ENCODE measurements around the gene NDUFS6. TPM values are rescaled to one million over a fixed set of nuclear protein-coding genes. Genes with fewer than 3 reads are reported as not detected.
A peak's percentile ranks its signal among the peaks of the same experiment; 100 is the strongest.
"Not testable (repeated sequence)": the region's sequence is repeated elsewhere in the genome, so short reads cannot be mapped to it uniquely, and the experiment has no call there.

Gene NDUFS6
- total RNA-seq, 1 experiment from 2014 or later: 88.0 TPM

DNA sequence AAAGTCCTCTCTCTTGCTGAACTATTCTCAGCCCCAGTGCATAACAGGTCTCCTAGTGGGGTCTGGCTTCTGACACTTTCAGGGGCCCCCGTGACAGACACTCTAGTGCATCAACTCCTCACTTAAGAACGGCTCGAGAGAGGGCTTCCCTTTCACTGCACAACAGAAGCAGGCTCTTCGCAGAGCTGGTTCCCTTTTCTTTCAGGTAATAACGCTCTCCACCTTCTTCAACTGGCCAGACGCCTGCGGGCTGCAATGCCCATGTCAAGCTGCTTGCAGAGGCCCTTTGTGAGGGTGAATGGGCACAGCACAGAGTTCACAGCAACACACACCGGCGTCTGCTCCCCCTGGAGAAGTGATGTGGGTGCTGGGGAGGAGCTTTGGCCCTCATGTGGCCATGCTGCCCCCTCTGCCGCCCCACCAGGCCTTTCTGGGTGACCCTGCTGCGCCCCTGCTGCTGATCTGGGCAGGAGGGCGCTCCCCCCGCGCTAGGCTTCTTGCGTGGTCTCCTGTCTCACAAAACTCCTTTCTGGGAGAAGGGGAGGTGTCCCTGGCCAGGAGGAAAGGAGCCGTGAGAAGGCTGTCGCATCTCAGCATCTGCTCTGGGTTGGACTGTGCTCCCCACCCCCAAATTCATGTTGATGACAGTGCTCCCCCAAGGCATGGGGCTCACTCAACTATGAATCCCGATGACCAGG is 4.0 kb upstream of the NDUFS6 start:
- DNase-seq (ENCODE audit: low spot score): no peak

DNA sequence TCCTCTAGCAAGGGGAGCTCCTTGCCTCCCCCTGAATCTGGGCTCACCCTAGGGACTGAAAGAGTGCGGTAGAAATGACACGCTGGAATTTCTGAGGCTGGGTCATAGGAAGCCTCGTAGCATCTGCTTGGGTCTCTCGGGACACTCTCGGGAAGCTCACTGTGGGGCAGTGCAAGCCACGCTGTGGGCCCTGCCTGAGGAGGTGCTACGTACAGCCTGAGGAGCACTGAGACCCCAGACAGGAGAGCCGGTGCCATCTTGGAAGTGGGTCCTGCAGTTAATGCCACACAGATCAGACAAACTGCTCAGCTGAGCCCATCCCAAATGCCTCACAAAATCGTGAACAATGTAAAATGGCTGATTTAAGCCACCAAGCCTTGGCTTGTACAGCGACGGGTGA is 3.4 kb upstream of the NDUFS6 start:
- DNase-seq (ENCODE audit: low spot score): no peak

DNA sequence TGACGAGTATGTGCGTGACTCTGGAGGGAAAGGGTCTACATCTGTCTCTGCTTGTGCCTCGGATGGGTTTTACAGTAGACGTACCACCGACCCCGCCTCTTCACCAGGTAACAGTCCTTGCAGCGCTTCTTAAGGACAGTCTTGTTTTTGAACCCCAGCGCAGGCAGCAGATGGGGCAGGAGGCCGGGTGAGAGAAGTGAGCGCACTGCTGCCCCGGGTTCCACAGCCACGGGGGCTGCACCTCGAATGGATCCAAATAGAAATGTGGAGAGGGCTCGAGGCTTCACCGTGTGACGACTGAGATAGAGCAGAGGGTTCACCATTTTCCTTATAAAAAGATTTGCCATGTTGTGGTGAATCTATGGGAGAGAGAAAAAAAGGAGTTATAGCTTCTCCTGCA is 2.6 kb upstream of the NDUFS6 start:
- DNase-seq (ENCODE audit: low spot score): not testable (repeated sequence)

GRCh38 chr5:1799110-1799601 is 2.1 kb upstream of the NDUFS6 start:
- no peak for DNase-seq (ENCODE audit: low spot score)

DNA sequence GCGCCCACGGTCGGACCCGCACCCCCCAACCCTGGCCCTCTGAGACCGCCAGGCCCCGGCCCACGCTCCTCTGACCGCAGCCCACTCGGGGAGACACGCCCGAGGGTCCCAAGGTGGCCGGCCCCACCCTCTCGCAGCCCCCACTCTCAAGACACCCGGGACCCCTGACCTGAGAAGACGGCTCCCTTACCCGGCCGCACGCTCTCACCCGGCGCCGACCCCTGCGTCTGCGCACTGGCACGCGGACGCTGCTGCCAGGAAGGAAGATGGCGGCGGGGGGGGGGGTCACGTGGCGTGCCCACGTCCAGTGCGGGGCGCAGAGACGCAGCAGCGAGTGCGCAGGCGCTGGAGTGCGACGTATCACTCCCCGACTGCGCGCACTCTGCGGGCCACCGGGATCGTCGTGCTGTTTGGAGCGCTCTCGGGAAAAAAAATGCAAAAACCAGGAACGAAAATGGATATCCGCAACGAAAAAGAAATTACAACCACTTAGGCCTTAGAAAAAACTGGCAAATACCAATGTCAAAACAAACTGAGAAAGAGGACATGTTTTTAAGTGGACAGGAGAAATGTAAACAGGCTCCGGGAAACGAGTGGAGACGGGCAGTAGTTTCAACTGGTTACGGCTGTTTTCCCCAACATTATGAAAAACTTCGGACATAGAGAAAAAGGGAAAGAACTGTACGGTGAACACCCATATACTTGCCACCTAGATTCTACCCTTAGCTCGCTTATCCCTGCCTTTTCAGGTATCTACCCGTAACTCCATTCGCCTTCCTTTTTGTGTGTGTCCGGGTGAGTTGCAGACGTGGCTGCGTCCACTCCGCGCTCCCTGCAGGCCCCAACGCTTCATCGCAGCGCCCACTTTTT is 1.4 kb upstream of the NDUFS6 start, which contains the start of gene MRPL36:
MRPL36 (minus strand) TSS at position 236 of the 870 bp plus-strand sequence. CDS start 902 bp downstream, outside the sequence.
- DNase-seq (ENCODE audit: low spot score): peak; percentile 91

- DNase-seq (ENCODE audit: low spot score): no peak
These were observed 560 bp upstream of the NDUFS6 start for GRCh38 chr5:1800472-1801221.

DNA sequence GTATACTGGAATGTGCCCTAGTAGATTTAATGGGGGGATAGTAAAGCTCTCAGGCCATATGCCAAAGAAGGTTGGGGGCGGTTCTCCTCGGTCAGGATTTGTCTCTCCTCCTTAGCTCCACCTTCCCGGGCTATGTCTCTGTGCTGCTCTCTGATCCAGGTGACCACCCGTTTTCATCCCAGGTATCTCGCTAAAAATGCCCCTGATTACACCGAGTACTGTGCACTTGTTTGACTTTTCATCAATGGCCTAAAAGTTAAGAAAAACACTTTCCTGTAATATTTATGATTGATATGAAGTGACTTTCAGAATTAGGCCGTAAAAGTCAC is 724 bp downstream of the NDUFS6 start:
- no peak for DNase-seq (ENCODE audit: low spot score)

GRCh38 chr5:1803192-1803591 is 2.0 kb downstream of the NDUFS6 start:
- DNase-seq (ENCODE audit: low spot score): no peak

DNA sequence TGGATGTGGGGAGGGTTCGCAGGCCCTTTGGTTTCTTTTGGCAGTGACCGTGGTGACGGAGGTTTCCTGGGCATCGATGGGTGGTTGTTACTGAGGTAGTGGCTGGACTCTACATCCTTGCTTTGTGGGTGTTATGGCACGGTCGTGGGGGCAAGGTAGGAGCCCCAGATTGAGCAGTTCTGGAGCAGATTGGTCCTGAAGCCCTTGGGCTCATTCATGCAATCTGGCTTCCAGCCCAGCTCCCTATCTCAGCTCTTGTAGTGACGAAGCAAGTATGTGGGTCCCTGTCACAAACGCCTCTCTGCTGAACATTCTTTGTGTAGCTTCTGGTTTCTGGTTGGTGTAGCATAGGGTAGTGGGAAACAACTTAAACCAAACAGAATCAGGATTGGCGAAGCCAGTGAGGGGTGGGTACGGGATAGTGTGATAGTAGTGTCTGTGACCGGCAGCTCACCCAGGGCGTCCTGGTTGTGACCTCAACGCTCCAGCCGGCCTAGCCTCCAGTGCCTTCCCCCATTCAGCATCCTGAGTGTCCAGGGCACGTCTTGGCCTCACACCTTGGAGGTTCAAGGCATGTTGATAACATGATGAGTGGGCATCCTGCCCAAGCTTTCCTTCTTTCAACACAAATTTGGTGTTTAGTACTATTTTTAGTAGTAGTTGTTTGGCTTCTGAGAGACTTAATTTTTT is 2.9 kb downstream of the NDUFS6 start:
- no peak for DNase-seq (ENCODE audit: low spot score)

GRCh38 chr5:1805326-1805725 is 4.1 kb downstream of the NDUFS6 start:
- no peak for DNase-seq (ENCODE audit: low spot score)

- no peak for DNase-seq (ENCODE audit: low spot score)
These were observed 4.5 kb downstream of the NDUFS6 start for GRCh38 chr5:1805736-1806135.

DNA sequence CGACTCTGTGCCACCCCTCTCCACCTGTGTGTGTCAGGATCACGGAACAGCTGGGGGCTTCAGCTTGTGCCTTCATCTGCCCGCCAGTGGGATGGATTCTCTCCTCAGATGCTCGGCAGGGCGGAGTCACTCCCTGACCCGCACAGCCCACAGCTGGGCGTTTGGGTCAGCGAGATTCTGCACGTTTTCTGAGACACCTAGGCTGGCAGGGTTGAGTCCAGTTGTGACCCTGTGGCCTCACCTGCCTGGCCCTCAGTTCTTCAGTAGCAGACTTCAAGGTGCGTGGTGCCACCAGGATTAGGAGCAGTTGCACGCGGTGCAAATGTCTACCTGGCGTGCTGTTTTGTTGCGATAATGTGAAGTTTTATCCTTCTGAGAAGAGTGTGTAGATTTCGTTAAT is 5.0 kb downstream of the NDUFS6 start:
- DNase-seq (ENCODE audit: low spot score): no peak

- no peak for DNase-seq (ENCODE audit: low spot score)
These were observed 5.8 kb downstream of the NDUFS6 start for GRCh38 chr5:1806974-1807373.

GRCh38 chr5:1807451-1808185 is 6.4 kb downstream of the NDUFS6 start:
- no peak for DNase-seq (ENCODE audit: low spot score)

DNA sequence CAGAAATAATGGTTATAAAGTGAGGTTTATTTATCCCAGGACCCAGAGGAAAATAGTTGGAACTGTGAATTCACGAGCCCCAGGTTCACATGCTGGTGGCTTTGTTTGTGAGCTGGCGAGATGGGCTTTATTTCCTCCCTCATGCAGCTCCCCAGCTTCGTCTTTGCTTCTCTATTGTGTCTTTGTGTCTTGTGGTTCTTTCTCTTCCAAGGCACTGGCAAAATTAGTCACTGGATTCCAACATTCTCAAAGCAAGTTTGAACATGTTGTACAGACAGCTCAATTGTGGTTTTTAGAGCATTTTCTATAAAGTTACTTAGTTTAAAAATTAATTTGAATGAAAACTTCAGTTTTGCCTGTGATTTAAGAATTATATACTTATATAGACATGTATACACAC is 7.2 kb downstream of the NDUFS6 start:
- no peak for DNase-seq (ENCODE audit: low spot score)

DNA sequence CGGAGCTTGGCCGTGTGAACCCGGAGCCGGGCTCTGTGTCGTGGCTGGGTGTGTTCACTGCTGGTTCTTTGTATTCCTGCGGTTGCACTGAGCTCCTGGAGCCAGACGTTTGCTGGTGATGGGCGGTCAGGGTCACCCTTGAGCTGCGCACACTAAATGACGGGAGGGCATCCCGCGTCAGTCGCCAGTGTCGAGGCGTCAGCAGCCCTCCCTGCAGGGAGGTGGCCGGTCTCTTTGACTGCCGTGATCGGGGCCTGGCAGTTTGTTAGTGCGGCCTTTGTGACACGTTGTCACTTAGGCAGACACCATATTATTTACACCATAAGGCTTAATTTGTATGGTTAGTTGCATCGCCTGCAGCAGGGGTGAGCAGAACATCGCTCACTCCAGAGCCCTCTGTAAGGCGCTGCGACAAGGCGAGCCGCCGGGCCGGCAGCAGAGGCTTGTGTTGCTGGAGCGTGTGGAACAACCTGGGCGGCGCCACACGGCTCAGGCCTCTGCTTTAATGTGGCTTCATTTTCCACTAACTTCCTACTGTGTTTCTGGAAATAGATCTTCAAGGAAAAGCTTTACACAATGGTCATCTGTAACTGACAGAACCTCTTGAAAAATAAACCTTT is 8.3 kb downstream of the NDUFS6 start:
- DNase-seq (ENCODE audit: low spot score): no peak

DNA sequence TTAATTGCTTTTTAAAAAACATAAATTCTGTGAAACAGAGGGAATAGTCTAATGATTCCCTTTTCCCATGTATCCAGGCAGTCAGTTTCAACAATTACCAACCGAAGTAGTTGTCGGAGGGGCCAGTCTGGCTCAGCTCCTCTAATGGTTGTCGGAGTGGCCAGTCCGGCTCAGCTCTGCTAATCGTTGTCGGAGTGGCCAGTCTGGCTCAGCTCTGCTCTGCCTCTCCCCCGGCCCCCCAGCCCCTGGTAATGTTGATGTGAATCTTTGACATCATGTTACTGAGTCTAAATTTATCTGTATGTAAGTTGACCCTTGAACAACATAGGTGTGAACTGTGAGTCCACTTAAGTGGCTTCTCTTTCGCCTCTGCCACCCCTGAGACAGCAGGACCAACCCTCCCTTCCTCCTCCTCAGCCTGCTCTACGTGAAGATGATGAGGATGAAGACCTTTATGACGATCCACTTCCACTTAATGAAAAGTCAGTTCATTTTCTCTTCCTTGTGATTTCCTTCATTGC is 9.4 kb downstream of the NDUFS6 start:
- DNase-seq (ENCODE audit: low spot score): no peak

- no peak for DNase-seq (ENCODE audit: low spot score)
These were observed 13.2 kb downstream of the NDUFS6 start for GRCh38 chr5:1814183-1815020.

DNA sequence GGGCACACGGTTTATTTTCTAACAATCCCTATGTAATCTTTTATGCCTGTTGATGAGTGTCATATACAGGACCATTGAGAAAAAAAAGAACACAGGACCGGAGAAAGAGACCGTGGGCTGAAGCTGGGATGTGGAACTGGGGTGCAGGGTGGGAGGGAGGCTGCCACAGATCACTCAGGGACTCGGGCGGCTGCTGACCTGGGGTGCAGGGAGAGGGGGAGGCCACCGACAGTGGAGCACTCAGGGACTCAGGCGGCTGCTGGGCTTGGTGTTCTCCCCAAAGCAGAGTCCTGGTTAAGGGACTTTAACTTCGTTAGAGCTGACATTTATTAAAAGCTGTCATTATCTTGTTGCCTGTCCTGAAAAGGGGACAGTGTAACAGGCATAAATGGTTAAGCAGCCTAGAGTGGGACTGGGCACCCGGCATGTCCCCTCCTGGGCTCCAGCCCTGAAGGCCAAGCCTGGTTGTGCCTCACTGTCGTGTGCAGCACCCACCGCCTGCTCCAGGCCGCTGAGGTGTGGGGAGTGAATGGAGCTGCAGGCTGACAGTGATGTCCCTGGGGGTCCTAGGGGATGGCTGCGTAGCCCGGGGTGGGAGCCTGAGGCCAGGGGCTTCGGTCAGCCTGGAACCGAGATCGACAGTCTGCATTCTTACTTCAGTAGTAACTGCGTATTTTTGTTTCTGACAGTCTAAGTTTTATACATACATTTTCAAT is 14.0 kb downstream of the NDUFS6 start:
- DNase-seq (ENCODE audit: low spot score): no peak
